GM06990 (cell line): Measurements from ENCODE around the gene UBE2U.
A peak's percentile ranks its signal among the peaks of the same experiment; 100 is the strongest.

ENCODE experiments used
- DNase-seq: peaks from one replicate; pipeline ENCODE4 v3.0.0-alpha.2; 2011; ENCODE audit not compliant: insufficient read length; ENCODE audit errors: extremely low read depth
- H3K27me3 ChIP-seq: replicated peaks from 2 replicates; pipeline ENCODE4 v1.6.0; 2011; ENCODE audit warnings: low read length; ENCODE audit not compliant: control insufficient read depth, insufficient read depth
- H3K36me3 ChIP-seq: 2 replicates; pipeline ENCODE4 v1.5.1; 2011; ENCODE audit warnings: low read length; ENCODE audit not compliant: control insufficient read depth, insufficient read depth
- H3K4me3 ChIP-seq: replicated peaks from 2 replicates; pipeline ENCODE4 v1.5.1; 2011; ENCODE audit warnings: low read depth, mild to moderate bottlenecking, control low read depth, low read length
- TF ChIP-seq, protein P1 (sequence below): IDR thresholded peaks from 2 replicates; pipeline ENCODE4 v1.5.1; 2011; ENCODE audit warnings: low read length, control low read depth, mild to moderate bottlenecking, inconsistent platforms; ENCODE audit not compliant: insufficient read depth, poor library complexity, severe bottlenecking

The UBE2U gene

DNA sequence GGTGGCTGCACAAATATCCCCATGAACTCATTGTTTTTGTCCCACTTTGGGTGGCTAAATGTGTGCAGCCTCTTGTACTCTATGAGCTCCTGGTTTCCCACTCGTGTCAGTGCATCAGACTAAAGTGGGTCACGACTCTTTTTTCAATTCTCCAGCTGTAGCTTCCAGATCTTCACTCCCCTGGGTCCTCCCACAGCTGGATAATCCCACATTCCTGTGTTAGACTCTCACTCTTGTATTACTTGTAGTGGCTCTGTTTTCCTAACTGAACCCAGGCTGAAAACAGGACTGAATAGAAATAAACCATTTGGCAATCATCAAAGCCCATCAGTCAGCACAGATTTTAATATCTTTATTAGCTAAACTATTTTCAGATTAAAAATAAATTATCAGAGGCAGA is 60.4 kb downstream of the UBE2U start:
- no peaks in the 10 kb centered on the region for H3K36me3 ChIP-seq
- H3K4me3 ChIP-seq, result no peak overlapping the region
- TF ChIP-seq, protein P1, sequence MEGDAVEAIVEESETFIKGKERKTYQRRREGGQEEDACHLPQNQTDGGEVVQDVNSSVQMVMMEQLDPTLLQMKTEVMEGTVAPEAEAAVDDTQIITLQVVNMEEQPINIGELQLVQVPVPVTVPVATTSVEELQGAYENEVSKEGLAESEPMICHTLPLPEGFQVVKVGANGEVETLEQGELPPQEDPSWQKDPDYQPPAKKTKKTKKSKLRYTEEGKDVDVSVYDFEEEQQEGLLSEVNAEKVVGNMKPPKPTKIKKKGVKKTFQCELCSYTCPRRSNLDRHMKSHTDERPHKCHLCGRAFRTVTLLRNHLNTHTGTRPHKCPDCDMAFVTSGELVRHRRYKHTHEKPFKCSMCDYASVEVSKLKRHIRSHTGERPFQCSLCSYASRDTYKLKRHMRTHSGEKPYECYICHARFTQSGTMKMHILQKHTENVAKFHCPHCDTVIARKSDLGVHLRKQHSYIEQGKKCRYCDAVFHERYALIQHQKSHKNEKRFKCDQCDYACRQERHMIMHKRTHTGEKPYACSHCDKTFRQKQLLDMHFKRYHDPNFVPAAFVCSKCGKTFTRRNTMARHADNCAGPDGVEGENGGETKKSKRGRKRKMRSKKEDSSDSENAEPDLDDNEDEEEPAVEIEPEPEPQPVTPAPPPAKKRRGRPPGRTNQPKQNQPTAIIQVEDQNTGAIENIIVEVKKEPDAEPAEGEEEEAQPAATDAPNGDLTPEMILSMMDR, result no peak
- no peaks in the 10 kb centered on the region for H3K27me3 ChIP-seq
- DNase-seq, result no peak

DNA sequence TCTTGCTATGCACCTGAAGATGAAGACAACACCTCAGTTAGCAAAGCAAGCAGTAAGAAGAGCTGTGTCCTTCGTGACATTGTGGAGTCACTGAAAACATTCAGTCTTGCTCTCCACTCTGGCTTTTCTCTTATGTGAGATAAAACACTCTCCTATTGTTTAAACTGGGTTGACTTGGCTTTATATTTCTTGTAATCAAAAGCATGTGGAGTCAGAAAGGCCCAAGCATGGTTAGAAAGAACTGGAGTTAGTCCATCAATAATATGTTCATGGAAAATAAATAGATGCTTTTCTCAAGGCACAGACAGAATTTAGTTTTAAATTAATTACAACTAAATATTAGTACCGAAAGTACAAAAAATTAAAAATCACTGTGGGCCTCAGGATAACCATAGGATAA is 61.7 kb downstream of the UBE2U start:
- H3K4me3 ChIP-seq, result no peak overlapping the region
- DNase-seq, result no peak
- TF ChIP-seq, protein P1, result no peak

DNA sequence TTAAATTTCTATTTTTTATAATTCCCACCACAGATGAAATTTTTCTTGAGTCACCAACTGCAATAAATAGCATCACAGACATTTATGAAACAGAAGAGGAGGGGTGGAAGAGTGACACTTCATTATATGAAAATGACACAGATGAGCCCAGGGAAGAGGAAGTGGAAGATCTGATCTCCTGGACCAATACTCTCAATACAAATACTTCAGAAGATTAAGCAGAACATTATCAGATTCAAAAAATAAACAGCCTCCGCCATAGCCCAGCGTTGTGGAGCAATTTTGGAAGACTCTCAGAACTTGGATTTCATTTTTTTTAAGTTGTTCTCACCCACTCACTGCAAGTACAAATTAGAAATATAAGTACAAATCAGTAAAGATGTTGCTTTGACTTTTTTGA is 63.6 kb downstream of the UBE2U start:
- no peak for DNase-seq
- TF ChIP-seq, protein P1, result no peak

More for the DNA sequence above, 61.7 kb downstream of the UBE2U start:
- Histone ChIP-seq H3K36me3 (no peaks in the 10 kb centered on the region), H3K27me3 (no peaks in the 10 kb centered on the region; the same call in 1 of the 2 replicates)

DNA sequence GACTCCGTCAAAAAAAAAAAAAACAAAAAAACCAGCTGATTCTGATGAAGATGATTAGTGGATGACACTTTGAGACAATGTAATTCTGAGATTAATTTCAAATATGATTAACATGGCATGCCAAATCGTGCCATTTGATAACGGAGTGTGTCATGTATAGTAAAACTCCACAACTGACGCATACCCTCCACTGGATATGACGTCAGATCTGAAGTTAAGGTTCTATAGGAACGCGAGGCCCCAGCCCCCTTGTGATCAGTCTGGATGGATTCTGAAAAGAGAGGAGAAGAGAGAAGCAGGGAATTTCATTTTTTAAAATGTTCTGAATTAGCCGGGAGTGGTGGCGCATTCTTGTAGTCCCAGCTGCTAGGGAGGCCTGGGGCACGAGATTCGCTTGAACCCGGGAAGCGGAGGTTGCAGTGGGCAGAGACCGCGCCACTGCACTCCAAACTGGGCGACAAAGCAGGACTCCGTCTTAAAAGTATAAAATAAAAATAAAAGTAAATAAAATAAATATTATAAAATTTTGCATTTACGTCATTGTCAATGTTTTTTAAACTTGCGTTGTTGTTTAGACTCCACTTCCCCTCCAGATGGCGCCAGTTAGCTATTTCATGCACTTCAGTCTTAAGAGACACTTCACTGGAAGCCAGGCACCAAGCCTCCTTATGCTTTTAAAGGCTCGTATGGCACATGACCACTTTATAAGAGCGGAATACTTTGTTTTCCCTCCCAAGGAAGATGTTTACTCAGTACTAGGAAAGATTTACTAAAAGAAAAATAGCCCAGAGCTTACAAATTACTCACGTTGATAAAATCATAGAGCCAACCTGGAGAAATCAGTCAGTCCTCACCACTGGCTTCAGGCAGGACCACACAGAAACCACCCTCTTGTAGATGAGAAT is 65.5 kb downstream of the UBE2U start:
- no peak overlapping the region for H3K4me3 ChIP-seq
- no peak for DNase-seq

More for the DNA sequence above, 63.6 kb downstream of the UBE2U start:
- H3K27me3 ChIP-seq, result no peaks in the 10 kb centered on the region; the same call in 1 of the 2 replicates
- no peak overlapping the region for H3K4me3 ChIP-seq
- no peaks in the 10 kb centered on the region for H3K36me3 ChIP-seq

DNA sequence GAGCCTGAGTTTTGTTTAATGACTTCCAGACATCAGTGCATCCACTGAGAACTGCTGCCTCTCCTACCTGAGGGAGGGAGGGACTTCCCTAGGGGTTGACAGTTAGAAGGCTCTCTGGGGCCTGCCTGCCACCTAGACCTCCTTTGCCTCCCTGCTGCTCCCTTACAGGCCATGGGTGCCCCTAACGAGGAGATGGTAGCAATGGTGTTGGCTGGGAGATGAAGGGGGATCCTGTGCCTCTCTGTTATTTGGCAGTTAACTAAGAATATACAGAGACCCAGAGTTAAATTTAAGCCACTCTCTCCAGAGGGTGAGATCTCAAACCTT is 66.1 kb downstream of the UBE2U start:
- no peak for DNase-seq
- no peak overlapping the region for H3K4me3 ChIP-seq
- TF ChIP-seq, protein P1, result no peak
- no peaks in the 10 kb centered on the region; the same call in 1 of the 2 replicates for H3K27me3 ChIP-seq
- H3K36me3 ChIP-seq, result no peaks in the 10 kb centered on the region

More for the DNA sequence above, 65.5 kb downstream of the UBE2U start:
- Histone ChIP-seq H3K36me3 (no peaks in the 10 kb centered on the region), H3K27me3 (no peaks in the 10 kb centered on the region; the same call in 1 of the 2 replicates)
- TF ChIP-seq, protein P1, result peak; percentile 78

DNA sequence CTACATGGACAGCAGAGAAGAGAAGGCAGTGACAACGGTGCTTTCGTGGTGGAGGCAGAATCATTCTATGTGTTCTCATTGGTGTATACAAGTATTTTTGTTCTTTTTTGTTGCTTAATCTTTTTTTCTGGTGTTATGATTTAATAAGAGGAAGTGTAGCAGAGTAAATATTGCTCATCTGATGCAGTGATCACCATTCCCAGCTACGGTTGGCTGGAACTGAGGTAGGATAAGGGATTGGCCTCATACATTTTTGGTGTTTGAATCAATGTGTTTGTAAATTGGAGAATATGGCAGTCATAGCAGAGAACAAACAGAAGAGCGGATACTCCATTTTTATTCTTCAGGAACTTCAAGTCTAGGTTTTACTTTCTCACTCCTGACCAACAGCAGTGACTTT is 76.6 kb downstream of the UBE2U start:
- Histone ChIP-seq H3K4me3 (no peak overlapping the region), H3K27me3 (no peaks in the 10 kb centered on the region), H3K36me3 (no peaks in the 10 kb centered on the region)
- TF ChIP-seq, protein P1, result no peak
- no peak for DNase-seq
